HG03097 (cell line): ENCODE measurements around the gene SWI5.

ENCODE experiments used
- ATAC-seq: cut with Tn5 transposase; IDR thresholded peaks from one replicate; pipeline ENCODE4 v1.9.1; 2021; ENCODE audit not compliant: unreplicated experiment, low FRiP score

Gene SWI5

DNA sequence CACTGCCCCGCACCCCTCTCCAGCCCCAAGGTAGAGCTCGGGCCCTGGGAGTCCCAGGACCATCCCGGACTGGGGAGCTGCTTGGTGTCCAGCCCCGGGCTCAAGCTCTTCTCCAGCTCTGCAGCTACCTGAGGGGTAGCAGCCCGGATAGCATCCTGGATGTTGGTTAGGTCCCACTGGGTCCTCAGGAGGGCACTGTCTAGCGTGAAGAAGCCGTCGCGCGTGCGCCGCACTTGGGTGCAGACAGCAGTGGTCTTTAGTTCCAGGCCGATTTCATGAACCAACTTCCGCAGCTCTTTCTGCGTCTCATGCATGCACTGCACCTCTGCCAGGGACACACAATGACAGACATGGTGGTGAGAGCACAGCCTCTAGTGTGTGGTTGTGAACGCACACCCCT is 33.5 kb downstream of the SWI5 start:
- ATAC-seq = no peak

- ATAC-seq = no peak
Observed at GRCh38 chr9:128310461-128310860, 34.4 kb downstream of the SWI5 start.

GRCh38 chr9:128314697-128315096 is 38.6 kb downstream of the SWI5 start:
- no peak for ATAC-seq

GRCh38 chr9:128316421-128316820 is 40.3 kb downstream of the SWI5 start:
- no peak for ATAC-seq

GRCh38 chr9:128317629-128318028 is 41.6 kb downstream of the SWI5 start:
- no peak for ATAC-seq

- no peak for ATAC-seq
Observed at GRCh38 chr9:128321343-128321742, 45.3 kb downstream of the SWI5 start.

GRCh38 chr9:128321879-128322403 is 45.9 kb downstream of the SWI5 start:
- ATAC-seq = peak; percentile 15

DNA sequence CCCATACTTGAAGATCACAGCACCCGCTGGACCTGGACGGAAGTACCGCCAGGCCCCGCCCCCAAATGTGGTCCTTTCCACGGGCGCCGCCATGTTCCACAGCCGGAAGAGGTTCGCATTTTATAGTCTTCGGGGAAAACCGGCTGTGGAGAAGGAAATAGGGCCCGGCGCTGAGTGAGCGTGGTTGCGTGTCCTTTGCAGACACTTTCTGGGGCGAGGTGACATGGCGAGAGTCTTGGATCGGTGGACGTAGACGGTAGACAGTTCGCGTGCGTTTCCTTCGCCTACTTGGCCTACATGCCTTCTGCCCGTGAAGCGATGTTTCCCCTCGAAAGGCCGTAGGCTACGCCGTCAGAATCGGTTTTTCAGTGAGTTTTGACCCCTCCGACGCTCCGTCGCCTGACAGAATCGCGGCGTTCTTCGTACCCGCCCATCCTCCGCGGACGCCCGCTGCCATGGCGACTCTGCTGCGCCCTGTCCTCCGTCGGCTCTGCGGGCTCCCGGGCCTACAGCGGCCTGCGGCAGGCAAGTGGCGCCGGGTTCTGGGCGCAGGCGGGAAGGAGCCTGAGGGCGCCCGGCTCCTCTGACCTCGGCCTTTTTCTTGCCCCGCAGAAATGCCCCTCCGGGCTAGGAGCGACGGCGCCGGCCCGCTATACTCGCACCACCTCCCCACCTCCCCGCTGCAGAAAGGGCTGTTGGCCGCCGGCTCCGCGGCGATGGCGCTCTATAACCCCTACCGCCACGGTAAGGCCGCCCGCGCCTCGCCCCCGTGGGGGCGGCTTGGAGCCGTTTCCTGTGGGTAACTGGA is 46.5 kb downstream of the SWI5 start, which contains the start of the genes COQ4 and TRUB2:
TSS of gene COQ4 (plus strand) at position 436 of the 808 bp plus-strand sequence. CDS start at position 456, 20 bp downstream.
TSS of gene TRUB2 (minus strand) at position 44 of the 808 bp plus-strand sequence. CDS start at position 5, 39 bp downstream.
- peak; percentile 68 for ATAC-seq

GRCh38 chr9:128323212-128323730 is 47.2 kb downstream of the SWI5 start:
- ATAC-seq = no peak

DNA sequence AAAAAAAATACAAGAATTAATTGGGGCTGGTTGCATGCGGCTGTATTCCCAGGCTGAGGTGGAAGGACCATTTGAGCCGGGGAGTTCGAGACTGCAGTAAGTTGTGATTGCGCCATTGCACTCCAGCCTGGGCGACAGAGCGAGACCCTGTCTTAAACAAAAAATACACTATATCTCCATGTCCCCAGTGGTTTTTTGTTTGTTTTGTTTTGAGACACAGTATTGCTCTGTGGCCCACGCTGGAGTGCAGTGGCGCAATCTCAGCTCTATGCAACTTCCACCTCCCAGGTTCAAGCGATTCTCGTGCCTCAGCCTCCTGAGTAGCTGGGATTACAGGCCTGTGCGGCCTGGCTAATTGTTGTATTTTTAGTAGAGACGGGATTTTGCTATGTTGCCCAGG is 47.7 kb downstream of the SWI5 start:
- ATAC-seq = no peak

DNA sequence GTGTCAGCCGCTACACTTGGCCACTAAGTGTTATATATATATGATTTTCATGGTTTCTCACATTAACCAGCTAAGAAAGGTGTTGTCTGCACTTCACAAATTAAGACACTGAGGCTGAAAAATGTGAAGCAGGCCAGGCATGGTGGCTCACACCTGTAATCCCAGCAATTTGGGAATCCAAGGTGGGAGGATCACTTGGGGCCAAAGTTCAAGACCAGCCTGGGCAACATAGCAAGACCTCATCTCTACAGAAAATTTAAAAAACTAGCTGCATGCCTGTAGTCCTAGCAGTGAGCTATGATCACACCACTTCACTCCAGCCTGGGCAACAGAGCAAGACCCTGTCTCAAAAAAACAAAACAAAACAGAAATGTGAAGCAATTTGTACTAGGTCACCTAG is 48.3 kb downstream of the SWI5 start:
- no peak for ATAC-seq

DNA sequence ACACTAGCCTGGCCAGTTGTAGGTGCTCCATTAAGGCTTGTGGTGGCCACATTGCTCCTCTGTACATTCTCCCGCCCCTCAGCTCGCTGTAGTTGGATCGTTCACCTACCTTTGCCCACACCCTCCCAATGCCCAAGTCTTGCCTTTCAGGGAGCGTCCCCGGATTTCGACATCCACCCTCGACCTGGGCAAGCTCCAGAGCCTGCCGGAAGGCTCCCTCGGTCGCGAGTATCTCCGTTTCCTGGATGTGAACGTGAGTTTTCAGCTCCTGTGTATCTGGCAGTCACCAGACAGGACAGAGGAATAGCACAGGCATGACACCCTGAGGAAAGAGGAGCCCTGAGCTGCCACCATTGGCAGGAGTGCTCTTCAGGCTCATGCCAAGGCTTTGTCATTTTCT is 49.6 kb downstream of the SWI5 start:
- ATAC-seq = no peak

- no peak for ATAC-seq
Observed at GRCh38 chr9:128333451-128333869, 57.4 kb downstream of the SWI5 start.

DNA sequence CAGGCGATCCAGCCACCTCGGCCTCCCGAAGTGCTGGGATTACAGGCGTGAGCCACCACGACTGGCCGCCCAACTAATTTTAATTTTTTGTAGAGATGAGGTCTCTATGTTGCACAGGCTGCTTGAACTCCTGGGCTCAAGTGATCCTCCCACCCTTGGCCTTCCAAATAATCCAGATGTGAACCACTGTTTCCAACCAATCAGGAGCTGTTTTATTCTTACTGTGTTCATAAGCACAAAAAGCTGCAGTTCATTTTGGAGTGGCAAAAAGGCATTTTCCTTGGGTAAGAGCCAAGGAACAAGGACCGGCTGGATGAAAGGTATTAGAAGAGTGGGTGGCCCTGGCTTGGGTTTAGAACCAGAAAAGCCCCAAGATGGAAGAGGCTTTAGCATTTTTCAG is 59.1 kb downstream of the SWI5 start:
- ATAC-seq = no peak

GRCh38 chr9:128335914-128336313 is 59.8 kb downstream of the SWI5 start:
- no peak for ATAC-seq

- no peak for ATAC-seq
Observed at GRCh38 chr9:128337936-128338335, 61.9 kb downstream of the SWI5 start.
